ENCODE measurements around the gene NBL1.

DNA sequence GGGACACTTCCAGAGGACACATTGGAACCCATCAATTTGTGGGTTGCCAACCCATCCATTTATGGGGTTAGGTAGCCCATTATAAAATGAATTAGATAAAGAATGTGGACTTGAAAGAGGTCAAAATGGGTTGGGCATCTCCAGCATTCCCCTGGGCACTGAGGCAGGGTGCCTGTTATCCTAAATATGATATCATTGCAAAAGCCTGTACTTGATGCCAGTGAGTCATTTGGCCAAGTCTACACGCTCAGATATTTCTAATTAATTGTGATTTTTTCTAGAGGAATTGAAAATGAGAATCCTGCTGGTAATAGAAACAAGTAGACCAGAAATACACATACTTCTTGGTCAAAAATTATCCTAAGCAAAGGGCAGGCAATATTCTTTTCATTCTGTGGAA lies 21.9 kb upstream of the NBL1 start:
- TF ChIP-seq EZH2 (IDR thresholded peaks at IDR 0.05), result no peak
- TF ChIP-seq POLR2AphosphoS5 (IDR thresholded peaks at IDR 0.05; ENCODE audit: borderline replicate concordance, low read depth, low read length), result no peak
- no peak for TF ChIP-seq FOXP2 (optimal IDR thresholded peaks at IDR 0.05; ENCODE audit: control extremely low read depth, extremely low read length, insufficient read depth)

Data from SK-N-MC (cell line).